Stomach (tissue), 9 donors: ENCODE results near the gene NPAS3. TPM values are rescaled to one million over a fixed set of nuclear protein-coding genes. Genes with fewer than 3 reads are reported as not detected.

ENCODE experiments used
- DNase-seq, 2 donors: peaks; one replicate each; pipeline versions ENCODE4 v3.0.0 to v3.0.0-alpha.2; 2013 to 2019
- H3K27ac ChIP-seq, 5 donors: fragments of 200-600 bp in 4 of 5; sonication (generic) in 4 of 5; one replicate each; pipeline ENCODE4 v1.5.1; 2013 to 2019; ENCODE audit warnings: mild to moderate bottlenecking in 1 of 5, moderate library complexity in 1 of 5
- H3K27me3 ChIP-seq, 3 donors: fragments of 200-600 bp; sonication (generic); one replicate each; pipeline ENCODE4 v1.5.1; 2017 to 2019; ENCODE audit warnings: mixed run types in 1 of 3
- H3K36me3 ChIP-seq, 4 donors: fragments of 200-600 bp; sonication (generic); 1 replicate in 3 of 4; 2 replicates in 1 of 4; pipeline ENCODE4 v1.5.1; 2016 to 2019
- H3K4me1 ChIP-seq, 4 donors: fragments of 200-600 bp; sonication (generic); one replicate each; pipeline ENCODE4 v1.5.1; 2016 to 2019
- H3K4me3 ChIP-seq, 4 donors: fragments of 200-600 bp; sonication (generic) in 3 of 4; one replicate each; pipeline ENCODE4 v1.5.1; 2016 to 2019; ENCODE audit warnings: mild to moderate bottlenecking in 1 of 4
- H3K9me3 ChIP-seq, 4 donors: fragments of 200-600 bp; sonication (generic); one replicate each; pipeline ENCODE4 v1.5.1; 2016 to 2019
- EP300 ChIP-seq: sonication (generic); formaldehyde crosslinking; IDR thresholded peaks from one replicate; pipeline ENCODE4 v1.6.1; 2017; ENCODE audit warnings: antibody characterized with exemption
- POLR2A ChIP-seq, 4 donors: fragments of 450-650 bp; IDR thresholded peaks; one replicate each; pipeline ENCODE4 v1.6.1; 2016; ENCODE audit warnings: antibody characterized with exemption in 4 of 4, control low read depth in 2 of 4, mild to moderate bottlenecking in 1 of 4, moderate library complexity in 1 of 4
- POLR2AphosphoS5 ChIP-seq, 3 donors: sonication (generic); formaldehyde crosslinking; IDR thresholded peaks; one replicate each; pipeline ENCODE4 v1.6.1; 2016; ENCODE audit warnings: antibody characterized with exemption in 3 of 3
- WGBS, 5 donors: extraction: QIAGEN DNeasy Blood & Tissue Kit in 3 of 5; methylation state at CpG; one replicate each; pipeline versions ENCODE4 v1.1.5 to v1.1.7; 2013 to 2018; 5-methylcytosine and 5-hydroxymethylcytosine counted together
- intact Hi-C: fragments of 100-400 bp; cut with DNase I; formaldehyde crosslinking; loops from one replicate; pipeline ENCODE4 v1.15.1; 2023; ENCODE audit warnings: low total_unique reads
- polyA plus RNA-seq, 3 donors: library from polyadenylated mRNA; stranded (reverse); fragments of 200-250 nt; gene quantifications; one replicate each; pipeline ENCODE4 v1.2.3, GENCODE V29; 2013
- total RNA-seq, 5 donors: library from RNA; depleted of rRNA; stranded (reverse); fragments of >200 nt; gene quantifications; one replicate each; pipeline versions ENCODE4 v1.1.0 to v1.2.3, GENCODE V29; 2014 to 2016
- TF ChIP-seq, protein P1 (sequence below), 7 experiments: fragments of 450-650 bp in 4 of 7; fragments of 200-600 bp in 3 of 7; sonication (generic) in 3 of 7; IDR thresholded peaks; one replicate each; pipeline ENCODE4 v1.5.1; 2016 to 2019; ENCODE audit warnings: antibody characterized with exemption in 7 of 7, control low read depth in 2 of 7, mild to moderate bottlenecking in 1 of 7
- donor health status: healthy with polysubstance abuse.
- donor health status: Bipolar disorder and iron deficiency.
- donor health status: healthy.

The NPAS3 gene
- total and polyA plus RNA-seq, 8 donors: under 0.01 to 7.9 (median 0.76) TPM; not detected in 1

DNA sequence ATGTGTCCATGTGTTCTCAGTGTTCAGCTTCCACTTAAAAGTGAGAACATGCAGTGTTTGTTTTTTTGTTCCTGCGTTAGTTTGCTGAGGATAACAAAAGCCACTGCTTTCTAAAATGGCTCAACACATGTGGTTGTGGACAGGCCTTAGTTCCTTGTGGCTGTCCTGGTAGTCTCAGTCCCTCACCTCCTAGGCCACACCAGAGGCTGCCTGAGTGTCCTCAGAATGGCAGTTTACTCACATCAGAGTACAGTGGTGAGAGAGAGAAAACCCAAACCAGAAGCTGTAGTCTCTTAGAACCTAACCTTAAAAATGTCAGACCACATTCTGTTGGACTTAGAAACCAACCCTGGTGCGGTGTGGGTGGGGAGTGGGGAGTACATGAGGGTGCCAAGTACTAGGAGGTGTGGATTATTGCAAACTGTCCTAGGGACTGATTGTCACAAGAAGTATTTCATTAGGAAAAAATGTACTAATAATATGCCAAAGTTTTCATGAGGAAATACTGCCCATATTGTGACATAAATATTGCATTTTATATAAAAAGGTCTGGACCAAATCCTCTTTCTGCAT is 30.4 kb downstream of the NPAS3 start:
- Histone ChIP-seq H3K27ac (no peak overlapping the region), H3K4me3 (no peak overlapping the region), H3K9me3 (no peaks in the 10 kb centered on the region), H3K27me3 (no peaks in the 10 kb centered on the region), H3K4me1 (no peaks in the 10 kb centered on the region), H3K36me3 (no peaks in the 10 kb centered on the region)
- intact Hi-C loops: no loop called here
- DNase-seq: no peak
- TF ChIP-seq POLR2A (IDR thresholded peaks at IDR 0.05) (no peak), EP300 (no peak), POLR2AphosphoS5 (IDR thresholded peaks at IDR 0.05) (no peak)
- TF ChIP-seq, protein P1, sequence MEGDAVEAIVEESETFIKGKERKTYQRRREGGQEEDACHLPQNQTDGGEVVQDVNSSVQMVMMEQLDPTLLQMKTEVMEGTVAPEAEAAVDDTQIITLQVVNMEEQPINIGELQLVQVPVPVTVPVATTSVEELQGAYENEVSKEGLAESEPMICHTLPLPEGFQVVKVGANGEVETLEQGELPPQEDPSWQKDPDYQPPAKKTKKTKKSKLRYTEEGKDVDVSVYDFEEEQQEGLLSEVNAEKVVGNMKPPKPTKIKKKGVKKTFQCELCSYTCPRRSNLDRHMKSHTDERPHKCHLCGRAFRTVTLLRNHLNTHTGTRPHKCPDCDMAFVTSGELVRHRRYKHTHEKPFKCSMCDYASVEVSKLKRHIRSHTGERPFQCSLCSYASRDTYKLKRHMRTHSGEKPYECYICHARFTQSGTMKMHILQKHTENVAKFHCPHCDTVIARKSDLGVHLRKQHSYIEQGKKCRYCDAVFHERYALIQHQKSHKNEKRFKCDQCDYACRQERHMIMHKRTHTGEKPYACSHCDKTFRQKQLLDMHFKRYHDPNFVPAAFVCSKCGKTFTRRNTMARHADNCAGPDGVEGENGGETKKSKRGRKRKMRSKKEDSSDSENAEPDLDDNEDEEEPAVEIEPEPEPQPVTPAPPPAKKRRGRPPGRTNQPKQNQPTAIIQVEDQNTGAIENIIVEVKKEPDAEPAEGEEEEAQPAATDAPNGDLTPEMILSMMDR (IDR thresholded peaks at IDR 0.05): no peak
- 66 to 79% (median 76%) methylated on average over 2 of the region's 2 CpGs for WGBS, 5 donors

DNA sequence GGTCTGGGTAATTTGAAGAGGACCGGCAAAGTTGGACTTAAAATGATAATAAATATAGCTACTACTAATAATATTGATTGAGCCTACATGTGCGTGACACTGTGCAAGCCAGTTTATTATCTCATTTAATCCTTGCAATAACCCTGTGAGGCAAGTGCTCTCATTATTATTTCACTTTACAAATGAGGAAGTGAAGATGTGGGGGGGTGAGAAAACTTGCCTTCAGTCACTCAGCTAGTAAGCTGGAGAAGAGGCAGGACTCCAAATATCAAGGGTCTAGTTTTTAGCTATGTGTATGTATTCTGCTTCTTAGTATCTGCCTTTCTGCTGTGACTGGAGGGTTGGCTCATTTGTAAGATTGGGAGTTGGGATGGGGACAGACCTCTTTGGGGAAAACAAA is 39.2 kb downstream of the NPAS3 start:
- Histone ChIP-seq H3K9me3 (no peaks in the 10 kb centered on the region), H3K4me1 (no peaks in the 10 kb centered on the region), H3K27me3 (no peaks in the 10 kb centered on the region), H3K4me3 (no peak overlapping the region), H3K27ac (no peak overlapping the region), H3K36me3 (no peaks in the 10 kb centered on the region)
- no peak for TF ChIP-seq EP300
- TF ChIP-seq, protein P1 (IDR thresholded peaks at IDR 0.05): no peak
- no peak for TF ChIP-seq POLR2A (IDR thresholded peaks at IDR 0.05)
- TF ChIP-seq POLR2AphosphoS5 (IDR thresholded peaks at IDR 0.05): no peak
- WGBS, 5 donors: 68 to 88% (median 72%) methylated on average over 2 of the region's 2 CpGs
- intact Hi-C loops: no loop called here
- no peak for DNase-seq

DNA sequence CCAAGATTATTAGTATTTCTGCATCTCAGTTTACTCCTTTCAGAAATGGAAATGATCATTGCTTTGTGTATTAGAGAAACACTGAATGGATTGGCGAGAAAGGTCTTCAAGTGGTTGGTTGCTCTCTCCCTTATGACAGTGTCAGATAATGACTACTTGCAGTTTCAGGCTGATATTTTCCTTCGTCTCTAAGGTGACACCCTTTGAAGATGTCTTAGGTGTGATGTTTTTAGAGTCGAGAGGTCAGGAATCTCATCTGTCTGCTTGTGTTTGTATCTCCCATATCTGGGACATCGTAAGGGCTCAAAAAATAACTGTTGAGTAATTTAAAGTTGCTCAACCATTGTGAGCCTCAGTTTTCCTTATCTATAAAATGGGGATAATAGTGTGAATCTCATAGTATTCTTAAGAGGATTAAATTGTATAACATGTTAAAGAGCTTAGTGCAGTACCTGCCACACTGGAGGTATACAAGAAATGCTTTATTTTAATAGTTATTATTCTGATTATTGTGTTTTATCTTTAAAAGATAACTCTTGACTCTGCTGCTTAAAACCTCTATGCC is 40.1 kb downstream of the NPAS3 start:
- DNase-seq: no peak
- H3K4me1 ChIP-seq: no peaks in the 10 kb centered on the region
- WGBS, 5 donors: 81 to 91% (median 89%) methylated on average over 4 of the region's 4 CpGs
- no peaks in the 10 kb centered on the region for H3K27me3 ChIP-seq
- TF ChIP-seq, protein P1 (IDR thresholded peaks at IDR 0.05): no peak
- H3K9me3 ChIP-seq: no peaks in the 10 kb centered on the region
- intact Hi-C loops: no loop called here
- H3K27ac ChIP-seq: no peak overlapping the region
- H3K36me3 ChIP-seq: no peaks in the 10 kb centered on the region
- no peak overlapping the region for H3K4me3 ChIP-seq

DNA sequence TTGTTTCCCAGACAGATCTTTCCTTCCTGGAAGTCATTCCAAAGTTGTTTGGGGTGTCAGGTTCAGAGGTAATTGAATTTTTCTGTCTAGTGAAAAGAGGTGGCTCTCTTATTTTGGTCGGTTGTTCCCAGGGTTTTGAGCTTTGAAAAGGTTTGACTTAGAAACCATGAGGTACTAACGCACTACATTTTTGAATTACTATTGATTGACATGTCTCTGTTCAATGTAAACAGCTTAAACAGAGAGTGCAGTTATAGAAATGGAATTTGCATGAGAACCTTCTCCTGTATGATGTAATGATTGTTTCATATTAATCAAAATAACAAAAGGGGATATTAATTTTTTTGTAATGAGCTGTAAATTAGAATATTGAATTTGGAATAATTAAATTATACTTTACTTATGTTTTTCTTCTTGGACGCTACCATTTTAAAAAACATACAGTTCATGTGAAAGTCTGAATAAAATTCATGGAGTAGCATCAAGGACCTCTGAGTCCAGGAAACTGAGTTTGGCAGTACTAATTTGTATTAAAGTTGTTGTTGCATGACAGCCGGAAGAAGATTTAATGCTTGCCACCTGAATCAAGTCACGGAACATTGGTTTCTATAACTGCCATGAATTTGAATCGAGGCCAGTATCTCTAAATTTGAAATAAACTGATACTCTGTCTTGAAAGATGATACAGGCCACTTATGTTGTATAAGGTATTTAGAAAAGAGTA is 41.7 kb downstream of the NPAS3 start:
- WGBS, 5 donors: 83 to 88% (median 87%) methylated on average over 6 of the region's 6 CpGs

More for the DNA sequence above, 41.7 kb downstream of the NPAS3 start:
- Histone ChIP-seq H3K9me3 (no peaks in the 10 kb centered on the region), H3K4me3 (no peak overlapping the region), H3K27me3 (no peaks in the 10 kb centered on the region), H3K4me1 (no peaks in the 10 kb centered on the region), H3K36me3 (no peaks in the 10 kb centered on the region), H3K27ac (no peak overlapping the region)
- TF ChIP-seq POLR2AphosphoS5 (IDR thresholded peaks at IDR 0.05) (no peak), POLR2A (IDR thresholded peaks at IDR 0.05) (no peak), EP300 (no peak)
- TF ChIP-seq, protein P1 (IDR thresholded peaks at IDR 0.05): no peak
- no peak for DNase-seq
- intact Hi-C loops: no loop called here
